Esophagus muscularis mucosa (tissue), 4 donors: Measurements from ENCODE around the gene THSD1. TPM values are rescaled to one million over a fixed set of nuclear protein-coding genes. Genes with fewer than 3 reads are reported as not detected.

Experiments used
- DNase-seq: peaks from one replicate; pipeline ENCODE4 v3.0.0-alpha.2; 2017; ENCODE audit errors: extremely low spot score
- H3K27ac ChIP-seq, 4 donors: fragments of 200-600 bp; sonication (generic); replicated peaks in 1 of 4; 1 replicate in 3 of 4; 2 replicates in 1 of 4; pipeline ENCODE4 v1.5.1; 2016 to 2019; ENCODE audit warnings: mild to moderate bottlenecking in 1 of 4
- H3K27me3 ChIP-seq, 4 donors: fragments of 200-600 bp; sonication (generic); one replicate each; pipeline versions ENCODE4 v1.5.1 to v1.6.0; 2016 to 2019
- H3K36me3 ChIP-seq, 4 donors: fragments of 200-600 bp; sonication (generic); one replicate each; pipeline ENCODE4 v1.5.1; 2016 to 2019
- H3K4me1 ChIP-seq, 4 donors: fragments of 200-600 bp; sonication (generic); one replicate each; pipeline ENCODE4 v1.5.1; 2016 to 2019
- H3K4me3 ChIP-seq, 4 donors: fragments of 200-600 bp; sonication (generic); 1 replicate in 2 of 4; 2 replicates in 2 of 4; pipeline ENCODE4 v1.5.1; 2016 to 2019; ENCODE audit warnings: mild to moderate bottlenecking in 4 of 4, moderate library complexity in 1 of 4
- H3K9me3 ChIP-seq, 4 donors: fragments of 200-600 bp; sonication (generic); 1 replicate in 3 of 4; 2 replicates in 1 of 4; pipeline ENCODE4 v1.5.1; 2016 to 2019
- EP300 ChIP-seq: sonication (generic); formaldehyde crosslinking; IDR thresholded peaks from one replicate; pipeline ENCODE4 v1.6.1; 2017; ENCODE audit warnings: antibody characterized with exemption
- POLR2A ChIP-seq: fragments of 450-650 bp; IDR thresholded peaks from one replicate; pipeline ENCODE4 v1.6.1; 2017; ENCODE audit warnings: antibody characterized with exemption, moderate library complexity, mild to moderate bottlenecking, low read depth
- POLR2AphosphoS5 ChIP-seq, 2 donors: sonication (generic); formaldehyde crosslinking; IDR thresholded peaks; one replicate each; pipeline ENCODE4 v1.6.1; 2017; ENCODE audit warnings: antibody characterized with exemption in 2 of 2
- WGBS: methylation state at CpG from one replicate; pipeline ENCODE4 v1.1.5; 2018; 5-methylcytosine and 5-hydroxymethylcytosine counted together
- intact Hi-C: fragments of 100-400 bp; cut with DNase I; formaldehyde crosslinking; loops from one replicate; pipeline ENCODE4 v1.15.1; 2023
- total RNA-seq, 4 donors: library from RNA; depleted of rRNA; stranded (reverse); fragments of >200 nt; gene quantifications; one replicate each; pipeline versions ENCODE4 v1.1.0 to v1.2.1, GENCODE V29; 2016
- TF ChIP-seq, protein P1 (sequence below), 3 experiments: fragments of 200-600 bp in 2 of 3; fragments of 450-650 bp in 1 of 3; sonication (generic) in 2 of 3; IDR thresholded peaks; one replicate each; pipeline ENCODE4 v1.5.1; 2017 to 2019; ENCODE audit warnings: antibody characterized with exemption in 3 of 3, mild to moderate bottlenecking in 2 of 3, moderate library complexity in 1 of 3

THSD1 gene, protein sequence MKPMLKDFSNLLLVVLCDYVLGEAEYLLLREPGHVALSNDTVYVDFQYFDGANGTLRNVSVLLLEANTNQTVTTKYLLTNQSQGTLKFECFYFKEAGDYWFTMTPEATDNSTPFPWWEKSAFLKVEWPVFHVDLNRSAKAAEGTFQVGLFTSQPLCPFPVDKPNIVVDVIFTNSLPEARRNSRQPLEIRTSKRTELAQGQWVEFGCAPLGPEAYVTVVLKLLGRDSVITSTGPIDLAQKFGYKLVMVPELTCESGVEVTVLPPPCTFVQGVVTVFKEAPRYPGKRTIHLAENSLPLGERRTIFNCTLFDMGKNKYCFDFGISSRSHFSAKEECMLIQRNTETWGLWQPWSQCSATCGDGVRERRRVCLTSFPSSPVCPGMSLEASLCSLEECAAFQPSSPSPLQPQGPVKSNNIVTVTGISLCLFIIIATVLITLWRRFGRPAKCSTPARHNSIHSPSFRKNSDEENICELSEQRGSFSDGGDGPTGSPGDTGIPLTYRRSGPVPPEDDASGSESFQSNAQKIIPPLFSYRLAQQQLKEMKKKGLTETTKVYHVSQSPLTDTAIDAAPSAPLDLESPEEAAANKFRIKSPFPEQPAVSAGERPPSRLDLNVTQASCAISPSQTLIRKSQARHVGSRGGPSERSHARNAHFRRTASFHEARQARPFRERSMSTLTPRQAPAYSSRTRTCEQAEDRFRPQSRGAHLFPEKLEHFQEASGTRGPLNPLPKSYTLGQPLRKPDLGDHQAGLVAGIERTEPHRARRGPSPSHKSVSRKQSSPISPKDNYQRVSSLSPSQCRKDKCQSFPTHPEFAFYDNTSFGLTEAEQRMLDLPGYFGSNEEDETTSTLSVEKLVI
- 1 to 10 TPM; 5.4 to 7.5 (median 6.8) TPM for total RNA-seq

DNA sequence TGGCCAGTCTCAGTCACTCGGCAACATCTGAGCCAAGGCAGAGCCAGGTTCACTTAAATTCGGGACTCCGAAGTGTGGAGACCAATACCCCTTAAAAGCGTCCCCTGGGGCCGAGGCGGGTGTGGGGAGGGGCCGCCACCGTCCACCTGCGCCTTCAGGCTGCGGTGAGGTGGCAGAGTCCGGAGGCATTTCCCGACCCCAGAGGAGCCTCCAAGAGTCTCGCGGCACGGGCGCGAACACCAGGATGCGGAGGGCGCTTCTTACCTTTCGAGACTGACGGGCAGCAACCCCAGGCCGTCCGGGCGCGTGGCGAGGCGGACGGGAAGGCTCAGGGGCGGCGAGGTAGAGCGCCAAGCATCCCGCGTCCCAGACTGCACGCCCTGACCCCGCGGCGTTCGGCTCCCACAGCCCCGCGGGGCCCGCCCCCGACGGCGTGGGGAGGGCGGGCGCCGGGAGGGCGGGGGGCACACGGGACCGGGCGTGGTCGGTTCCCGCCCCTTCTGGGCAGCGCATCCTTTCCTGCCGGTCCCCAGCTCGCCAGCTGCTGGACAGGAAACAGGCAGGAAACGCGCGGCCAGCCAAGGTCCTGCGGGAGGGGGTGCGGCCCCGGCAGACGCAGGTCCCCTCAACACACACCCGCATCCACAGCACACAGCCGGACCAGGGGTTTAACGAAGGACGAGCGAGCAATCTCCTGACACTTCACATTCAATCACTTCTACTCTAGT is at the start of gene THSD1:
Gene THSD1, minus strand, starts transcription at position 406 of the 728 bp plus-strand sequence. CDS start 3,572 bp downstream, outside the sequence.
- peaks cover 0 to 26% (median 8%) of the 10 kb centered on the region in 4 donors for H3K27me3 ChIP-seq
- intact Hi-C loops: no loop called here
- TF ChIP-seq POLR2A (no peak), POLR2AphosphoS5 (IDR thresholded peaks at IDR 0.05) (peak; percentile 44 to 60)
- peak within 1 kb of the TSS in 3 of 4 donors; percentile 55 to 76 (median 63) for H3K27ac ChIP-seq
- no peaks in the 10 kb centered on the region for H3K9me3 ChIP-seq
- DNase-seq: no peak
- WGBS: under 1% methylated on average over 30 of the region's 68 CpGs
- H3K36me3 ChIP-seq: peaks cover 0 to 3% (median 2%) of the 10 kb centered on the region in 4 donors
- H3K4me3 ChIP-seq: peak within 1 kb of the TSS; percentile 50 to 62 (median 58)
- H3K4me1 ChIP-seq: peaks cover 7 to 17% (median 16%) of the 10 kb centered on the region in 4 donors

DNA sequence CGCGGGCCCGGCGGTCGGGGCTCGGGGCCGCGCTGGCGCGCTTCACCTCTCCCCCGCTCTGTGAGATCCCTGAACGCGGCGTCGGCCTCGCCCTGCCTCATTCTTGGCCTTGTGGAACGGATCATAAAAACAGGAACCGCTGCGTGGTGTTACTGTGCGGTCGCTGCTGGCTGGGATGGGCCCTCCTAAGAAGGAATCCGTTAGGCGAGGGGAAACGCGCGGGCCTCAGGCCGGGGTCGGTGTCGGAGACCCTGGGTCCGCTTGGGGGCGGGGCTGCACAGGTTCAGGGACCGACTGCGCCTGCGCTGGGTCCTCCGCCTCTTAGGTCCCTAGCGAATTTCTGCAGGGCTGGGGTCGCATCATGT is 49.7 kb upstream of the THSD1 start:
- no CpG with 5 or more reads among the region's 37 CpGs for WGBS
- Histone ChIP-seq H3K4me3 (peak overlapping the region; percentile 74 to 89 (median 79)), H3K9me3 (no peaks in the 10 kb centered on the region), H3K27me3 (no peaks in the 10 kb centered on the region), H3K36me3 (no peaks in the 10 kb centered on the region), H3K4me1 (peaks cover 14 to 26% (median 20%) of the 10 kb centered on the region in 4 donors), H3K27ac (peak overlapping the region; percentile 85 to 91 (median 88))
- TF ChIP-seq POLR2A (no peak), POLR2AphosphoS5 (IDR thresholded peaks at IDR 0.05) (no peak), EP300 (no peak)
- TF ChIP-seq, protein P1, sequence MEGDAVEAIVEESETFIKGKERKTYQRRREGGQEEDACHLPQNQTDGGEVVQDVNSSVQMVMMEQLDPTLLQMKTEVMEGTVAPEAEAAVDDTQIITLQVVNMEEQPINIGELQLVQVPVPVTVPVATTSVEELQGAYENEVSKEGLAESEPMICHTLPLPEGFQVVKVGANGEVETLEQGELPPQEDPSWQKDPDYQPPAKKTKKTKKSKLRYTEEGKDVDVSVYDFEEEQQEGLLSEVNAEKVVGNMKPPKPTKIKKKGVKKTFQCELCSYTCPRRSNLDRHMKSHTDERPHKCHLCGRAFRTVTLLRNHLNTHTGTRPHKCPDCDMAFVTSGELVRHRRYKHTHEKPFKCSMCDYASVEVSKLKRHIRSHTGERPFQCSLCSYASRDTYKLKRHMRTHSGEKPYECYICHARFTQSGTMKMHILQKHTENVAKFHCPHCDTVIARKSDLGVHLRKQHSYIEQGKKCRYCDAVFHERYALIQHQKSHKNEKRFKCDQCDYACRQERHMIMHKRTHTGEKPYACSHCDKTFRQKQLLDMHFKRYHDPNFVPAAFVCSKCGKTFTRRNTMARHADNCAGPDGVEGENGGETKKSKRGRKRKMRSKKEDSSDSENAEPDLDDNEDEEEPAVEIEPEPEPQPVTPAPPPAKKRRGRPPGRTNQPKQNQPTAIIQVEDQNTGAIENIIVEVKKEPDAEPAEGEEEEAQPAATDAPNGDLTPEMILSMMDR (IDR thresholded peaks at IDR 0.05): peak in 1 of 3 experiments; percentile 9
- DNase-seq: peak; percentile 93
- intact Hi-C loops: loop anchor here (10.0 kb wide), 1 partner anchor 199 kb away; the partner anchor contains the start of gene SUGT1

DNA sequence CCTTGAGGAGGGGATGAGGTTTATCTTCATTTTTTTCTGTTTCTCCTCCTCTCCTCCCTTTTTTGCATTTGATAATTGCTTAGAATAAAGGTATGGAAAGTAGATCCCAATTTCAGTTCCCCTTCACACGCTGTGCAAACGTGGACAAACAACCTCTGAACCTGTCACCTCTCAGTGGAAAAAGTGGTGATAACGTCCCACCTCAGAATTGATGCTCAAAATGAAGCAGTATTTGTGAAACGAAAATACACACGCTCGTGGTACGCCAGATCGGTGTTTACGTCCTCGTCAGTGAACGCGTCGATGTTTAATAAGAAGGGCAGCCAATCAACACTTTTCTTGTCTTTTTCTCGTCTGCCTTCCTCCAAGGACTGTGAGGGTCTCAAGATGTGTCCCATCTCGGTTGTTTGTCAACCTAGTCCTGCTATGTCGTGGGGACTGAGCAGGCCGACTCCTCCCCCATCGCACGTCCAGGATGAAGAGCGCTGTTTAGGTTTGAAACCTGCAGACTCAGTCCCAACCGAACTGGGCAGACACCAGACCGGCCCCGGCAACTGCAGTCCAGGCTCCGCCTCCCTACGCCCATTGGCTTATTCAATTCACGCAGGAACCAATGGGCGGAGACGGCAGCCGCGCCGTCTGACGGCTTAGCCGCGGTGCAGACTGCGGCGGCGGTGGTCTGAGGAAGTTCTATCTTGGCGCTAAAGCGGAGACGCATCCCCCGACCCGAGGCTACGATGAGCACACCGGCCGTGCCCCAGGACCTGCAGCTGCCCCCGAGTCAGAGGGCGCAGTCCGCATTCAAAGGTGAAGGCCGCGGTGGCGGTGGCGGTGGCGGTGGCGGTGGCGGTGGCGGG is 49.1 kb upstream of the THSD1 start, which contains the start of gene CKAP2:
Gene CKAP2, plus strand, starts transcription at position 659 of the 857 bp plus-strand sequence. Its CDS starts 79 bp downstream, at position 738.
- peak within 1 kb of the TSS; percentile 74 to 89 (median 79) for H3K4me3 ChIP-seq
- peak within 1 kb of the TSS; percentile 85 to 91 (median 88) for H3K27ac ChIP-seq
- intact Hi-C loops: loop anchor here (5.0 to 10.0 kb wide), 3 partner anchors 200 to 328 kb away; partner anchors contain the start of genes NEK5 and SUGT1
- H3K36me3 ChIP-seq: no peaks in the 10 kb centered on the region
- no peaks in the 10 kb centered on the region for H3K27me3 ChIP-seq
- TF ChIP-seq, protein P1 (IDR thresholded peaks at IDR 0.05): peak in 1 of 3 experiments; percentile 11
- TF ChIP-seq POLR2A (peak; percentile 35), POLR2AphosphoS5 (IDR thresholded peaks at IDR 0.05) (peak; percentile 84 to 85), EP300 (no peak)
- DNase-seq: peak; percentile 99
- WGBS: under 1% methylated on average over 46 of the region's 56 CpGs
- H3K4me1 ChIP-seq: peaks cover 15 to 27% (median 21%) of the 10 kb centered on the region in 4 donors
- H3K9me3 ChIP-seq: no peaks in the 10 kb centered on the region

DNA sequence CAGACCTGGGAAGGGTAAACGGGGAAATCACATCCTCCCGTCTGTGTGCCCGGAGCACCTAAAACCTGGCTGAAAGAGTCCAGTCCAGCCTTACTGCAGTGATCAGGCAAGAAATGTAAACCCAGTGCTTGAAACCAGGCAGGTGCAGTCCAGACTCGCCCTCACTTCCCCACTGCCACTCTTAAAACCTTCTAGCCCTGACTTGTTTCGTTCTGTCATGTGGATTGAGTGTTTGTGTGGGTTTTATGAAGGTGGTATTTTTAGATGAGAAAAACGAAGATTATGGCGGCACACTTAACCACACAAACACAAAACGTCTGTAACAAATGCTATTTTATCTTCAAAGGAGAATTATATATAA is 48.5 kb upstream of the THSD1 start:
- Histone ChIP-seq H3K9me3 (no peaks in the 10 kb centered on the region), H3K27me3 (no peaks in the 10 kb centered on the region), H3K27ac (peak overlapping the region in 3 of 4 donors; percentile 85 to 91 (median 87)), H3K4me1 (peaks cover 15 to 31% (median 22%) of the 10 kb centered on the region in 4 donors), H3K4me3 (peak overlapping the region; percentile 74 to 89 (median 79)), H3K36me3 (no peaks in the 10 kb centered on the region)
- TF ChIP-seq, protein P1 (IDR thresholded peaks at IDR 0.05): no peak
- no peak for TF ChIP-seq EP300
- TF ChIP-seq POLR2A: no peak
- intact Hi-C loops: loop anchor here (5.0 to 10.0 kb wide), 3 partner anchors 200 to 327 kb away; partner anchors contain the start of genes NEK5 and SUGT1
- 43% methylated on average over 8 of the region's 8 CpGs for WGBS
- DNase-seq: no peak
